Fibroblast of peridontal ligament (primary cell): ENCODE data around the gene SH3GL2.

Experiments used
- DNase-seq: peaks from one replicate; pipeline ENCODE4 v3.0.0-alpha.2; 2010; ENCODE audit errors: extremely low read depth

Gene SH3GL2

GRCh38 chr9:17751486-17751885 is 172.6 kb downstream of the SH3GL2 start:
- no peak for DNase-seq

- no peak for DNase-seq
These were observed 173.2 kb downstream of the SH3GL2 start for GRCh38 chr9:17752021-17752420.

- DNase-seq = peak; percentile 1
These were observed 178.9 kb downstream of the SH3GL2 start for GRCh38 chr9:17757816-17758215.

GRCh38 chr9:17760250-17760649 is 181.4 kb downstream of the SH3GL2 start:
- DNase-seq = no peak

DNA sequence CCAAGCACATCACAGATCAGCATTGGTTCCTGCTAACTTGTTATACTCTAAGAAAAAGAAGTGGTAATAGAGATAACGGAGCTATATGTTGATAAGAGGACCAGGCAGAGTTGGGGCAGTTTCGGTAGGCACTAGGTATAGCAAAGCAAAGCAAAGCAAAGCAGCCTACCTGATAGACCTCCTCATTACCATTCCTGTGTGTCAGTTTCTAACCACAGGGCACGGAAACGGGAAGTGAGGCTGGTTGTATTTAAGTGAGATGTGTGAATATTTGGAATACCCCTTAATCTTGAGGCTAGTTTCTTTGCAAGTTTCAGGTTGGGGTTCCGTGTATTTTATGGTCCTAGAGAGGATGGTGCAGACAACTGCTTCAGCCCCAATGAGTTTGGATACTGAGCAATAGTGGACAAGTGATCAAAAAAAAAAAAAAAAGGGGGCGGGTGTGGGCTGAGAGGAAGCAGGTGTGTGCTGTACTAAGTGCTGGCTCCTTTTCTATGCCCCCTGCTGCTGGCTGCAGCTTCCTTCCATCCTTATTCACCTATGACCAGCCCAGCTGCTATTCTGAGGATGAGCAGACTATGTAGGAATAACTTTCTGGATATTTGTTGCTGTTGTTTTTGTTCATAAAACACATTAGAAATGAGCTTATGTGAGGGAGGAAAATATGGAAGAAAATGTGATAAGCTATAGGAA is 183.3 kb downstream of the SH3GL2 start:
- no peak for DNase-seq

DNA sequence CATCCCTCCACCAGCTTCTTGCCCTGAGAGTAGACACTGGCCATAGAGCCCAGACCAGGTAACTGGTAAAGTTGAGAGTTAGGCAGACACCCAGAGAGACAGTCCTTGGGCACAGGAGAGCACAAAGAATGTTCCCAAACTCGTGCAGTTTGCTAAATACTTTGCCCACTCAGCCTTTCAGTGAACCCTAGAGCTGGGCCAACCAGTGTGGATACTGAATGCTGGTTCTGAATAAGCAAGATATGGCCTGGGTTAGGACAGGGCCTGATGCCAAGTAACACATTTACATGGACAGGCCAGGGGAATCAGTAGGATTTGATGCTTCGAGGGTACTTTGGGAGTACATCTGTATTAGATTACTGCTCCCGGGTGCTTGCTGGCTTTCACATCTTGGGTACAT is 185.4 kb downstream of the SH3GL2 start:
- peak; percentile 2 for DNase-seq

DNA sequence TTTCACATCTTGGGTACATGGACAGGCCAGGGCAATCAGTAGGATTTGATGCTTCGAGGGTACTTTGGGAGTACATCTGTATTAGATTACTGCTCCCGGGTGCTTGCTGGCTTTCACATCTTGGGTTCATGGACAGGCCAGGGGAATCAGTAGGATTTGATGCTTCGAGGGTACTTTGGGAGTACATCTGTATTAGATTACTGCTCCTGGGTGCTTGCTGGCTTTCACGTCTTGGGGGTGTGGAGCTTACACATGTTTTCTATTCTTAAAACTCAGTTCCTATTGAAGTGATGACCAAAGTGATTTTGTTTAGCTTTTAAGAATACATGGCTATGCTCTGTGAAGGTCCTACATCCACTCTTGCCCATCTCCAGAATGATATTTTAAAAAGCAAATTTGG is 186.3 kb downstream of the SH3GL2 start:
- DNase-seq = peak; percentile 57

GRCh38 chr9:17772223-17772622 is 193.4 kb downstream of the SH3GL2 start:
- no peak for DNase-seq

GRCh38 chr9:17775656-17776055 is 196.8 kb downstream of the SH3GL2 start:
- DNase-seq = no peak

DNA sequence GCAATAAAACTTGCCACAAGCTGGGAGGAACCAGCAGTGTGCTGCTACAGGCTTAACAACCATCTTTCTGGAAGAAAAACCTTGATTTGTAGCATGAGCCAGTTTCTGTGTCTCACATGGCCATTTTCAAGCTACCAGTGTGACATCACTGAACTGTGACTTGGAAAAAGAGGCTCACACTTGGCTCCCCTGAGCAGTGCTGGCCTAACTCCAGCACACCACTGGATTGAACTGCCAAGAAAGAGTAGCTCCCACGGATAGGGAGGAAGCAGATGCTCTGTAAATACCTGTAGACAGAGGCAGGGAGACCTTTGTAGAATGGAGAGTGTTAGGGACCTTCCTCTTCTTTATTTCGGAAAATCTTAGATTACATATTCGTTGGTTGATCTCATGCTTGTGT is 197.9 kb downstream of the SH3GL2 start:
- DNase-seq = no peak

DNA sequence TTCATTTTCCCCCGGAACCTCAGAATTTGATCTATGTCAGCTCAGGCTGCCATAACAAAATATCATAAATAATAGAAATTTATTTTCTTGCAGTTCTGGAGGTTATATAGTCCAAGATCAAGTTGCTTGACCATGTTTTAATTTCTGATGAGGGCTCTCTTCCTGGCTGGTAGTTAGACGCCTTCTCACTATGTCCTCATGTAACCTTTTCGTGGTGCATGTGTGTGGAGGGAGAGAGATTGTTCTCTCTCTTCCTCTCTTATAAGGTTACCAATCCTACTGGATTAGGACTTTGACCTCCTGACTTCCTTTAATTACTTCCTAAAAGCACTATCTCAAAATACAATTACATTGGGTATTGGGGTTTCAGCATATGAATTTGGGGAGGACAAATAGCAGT is 198.6 kb downstream of the SH3GL2 start:
- no peak for DNase-seq

- no peak for DNase-seq
These were observed 203.7 kb downstream of the SH3GL2 start for GRCh38 chr9:17782430-17783149.

DNA sequence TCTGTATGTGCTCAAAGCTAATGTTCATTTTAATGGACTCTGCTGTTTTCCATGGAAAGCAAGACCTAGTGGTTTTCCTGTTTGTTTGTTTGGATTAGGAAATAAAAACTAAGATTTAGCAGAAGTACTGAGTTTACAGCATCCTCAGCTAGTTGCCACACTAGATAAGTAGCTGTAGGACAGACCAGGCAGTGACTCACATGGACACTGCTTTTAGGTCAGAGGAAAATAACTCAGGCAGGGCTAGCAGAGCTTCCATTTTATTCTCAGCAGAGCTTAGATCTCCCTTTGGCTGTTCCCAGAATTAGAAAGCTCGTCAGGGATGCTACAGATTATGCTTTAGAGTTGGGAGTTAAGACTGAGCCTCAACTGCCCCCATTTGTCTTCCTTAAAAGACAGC is 204.4 kb downstream of the SH3GL2 start:
- no peak for DNase-seq

GRCh38 chr9:17789316-17789715 is 210.4 kb downstream of the SH3GL2 start:
- DNase-seq = no peak

DNA sequence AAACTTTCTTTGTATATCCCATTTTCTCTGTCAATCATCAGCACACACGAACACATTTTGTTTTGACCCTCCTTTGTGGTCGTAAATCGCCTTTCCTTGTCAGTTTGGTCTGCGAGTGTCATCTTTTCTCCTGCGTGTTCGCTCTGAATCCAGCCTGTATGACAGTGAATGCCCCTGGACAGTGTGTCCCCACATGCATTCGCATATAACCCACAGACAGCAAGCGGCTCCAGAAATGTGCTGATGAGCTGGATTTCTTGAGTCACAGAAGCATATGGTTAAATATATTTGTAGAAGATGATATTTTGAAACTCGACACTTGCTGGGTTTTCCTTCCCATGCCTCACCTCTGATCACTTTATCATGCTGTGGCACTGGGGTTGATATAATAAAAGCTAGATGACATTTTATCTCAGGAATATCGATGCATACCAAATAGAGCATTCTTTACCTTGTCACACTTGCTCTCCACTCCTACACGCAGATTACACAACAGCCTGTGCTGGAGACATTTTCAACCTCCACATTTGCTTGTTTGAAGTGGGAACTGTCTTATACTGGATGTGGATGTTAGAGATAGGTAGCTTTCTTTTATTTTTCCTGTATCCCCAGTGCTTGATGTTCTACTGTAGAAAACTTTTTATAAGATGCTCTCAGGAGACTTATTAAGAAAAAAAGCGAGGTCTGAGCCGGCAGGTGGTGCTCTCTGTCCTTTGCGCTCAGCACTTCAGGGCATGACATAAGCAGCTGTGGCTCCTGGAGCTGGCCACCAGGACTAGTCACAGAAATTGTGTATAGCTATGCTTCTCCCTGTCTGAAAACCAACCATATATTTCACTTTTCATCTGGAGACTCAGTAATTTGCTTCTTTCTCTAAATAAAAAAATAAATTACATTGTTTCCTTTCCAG is 215.1 kb downstream of the SH3GL2 start:
- DNase-seq = no peak

- DNase-seq = peak; percentile 54
These were observed 216.9 kb downstream of the SH3GL2 start for GRCh38 chr9:17795744-17796143.

DNA sequence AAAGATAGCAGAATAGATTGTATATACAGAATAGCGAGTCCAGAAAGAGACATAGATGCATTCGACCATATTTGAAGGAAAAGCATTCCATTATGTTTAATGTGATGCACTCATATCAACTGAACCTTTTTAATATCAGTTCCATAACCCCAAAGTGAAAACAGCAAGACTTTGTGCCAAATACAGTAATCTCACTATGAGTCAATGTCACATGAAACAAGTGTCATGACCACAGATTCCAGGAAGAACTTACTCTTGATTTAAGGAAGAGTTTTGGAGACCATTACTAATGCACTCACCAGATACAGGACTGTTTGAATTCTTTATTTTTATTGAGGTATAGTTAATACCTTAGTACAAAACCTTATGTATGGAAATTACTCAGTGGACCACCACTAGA is 220.5 kb downstream of the SH3GL2 start:
- peak; percentile 51 for DNase-seq

GRCh38 chr9:17800418-17800817 is 221.6 kb downstream of the SH3GL2 start:
- no peak for DNase-seq

DNA sequence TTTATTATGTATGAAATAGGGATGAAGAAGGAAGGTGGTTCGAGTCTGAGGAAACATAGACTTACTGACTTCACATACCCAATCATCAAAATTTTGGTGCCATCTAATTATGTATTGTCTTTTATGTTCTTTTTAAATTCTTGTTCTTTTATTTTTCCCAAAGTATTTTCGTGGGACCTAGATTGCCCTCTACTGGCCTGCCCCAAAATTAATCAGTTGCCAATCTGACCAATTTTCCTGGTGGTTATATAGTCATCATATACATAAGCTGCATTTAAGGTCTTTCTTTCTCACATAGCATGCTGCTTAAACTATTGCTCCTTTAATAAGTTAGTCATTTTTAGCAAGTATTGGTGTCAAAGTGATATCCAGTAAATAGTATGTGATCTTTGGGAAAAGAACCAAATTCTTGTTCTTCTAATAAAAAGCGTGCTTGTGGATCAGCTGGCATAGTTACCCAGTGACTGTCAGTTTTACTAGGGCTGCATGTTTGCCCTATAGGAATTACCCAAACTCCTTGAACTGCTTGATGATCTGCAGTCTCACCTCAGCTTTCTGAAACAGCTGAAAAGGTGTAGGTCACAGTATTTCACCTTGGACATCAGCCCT is 223.5 kb downstream of the SH3GL2 start:
- peak; percentile 45 for DNase-seq

DNA sequence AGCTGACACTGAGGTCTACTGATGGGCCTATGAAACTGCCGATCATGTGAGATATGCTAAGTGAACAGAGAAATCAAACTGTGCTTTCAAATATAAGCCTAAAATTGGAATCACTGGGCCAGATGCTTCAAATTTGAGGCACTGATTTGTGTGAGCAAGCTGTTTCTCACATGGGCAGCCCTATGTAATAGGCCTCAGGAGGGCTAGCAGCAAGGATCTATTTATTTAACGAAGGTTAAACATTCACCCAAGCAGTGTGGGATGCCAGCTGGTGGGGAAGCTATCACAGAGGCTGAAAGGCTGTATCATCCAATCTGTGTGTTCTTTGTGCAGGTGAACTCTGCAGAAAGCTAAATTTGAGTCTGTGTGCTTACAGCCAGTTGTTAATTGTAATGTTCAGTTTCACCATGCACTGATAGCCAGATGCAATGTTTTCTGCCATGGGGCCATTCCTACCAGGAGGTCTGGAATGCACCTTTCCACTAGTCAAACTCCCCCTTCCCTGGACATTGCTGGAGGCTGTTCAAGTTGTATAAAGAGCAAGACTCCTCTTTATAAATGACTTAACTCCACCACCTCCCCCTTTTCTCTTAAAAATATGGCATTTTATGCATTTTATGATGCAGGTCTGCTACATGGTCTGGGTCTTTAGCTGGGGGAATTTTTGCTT is 228.9 kb downstream of the SH3GL2 start:
- no peak for DNase-seq

- DNase-seq = no peak
These were observed 231.5 kb downstream of the SH3GL2 start for GRCh38 chr9:17810317-17810716.
